ENCODE measurements around the gene LRRC17.
"Not testable (repeated sequence)": the region's sequence is repeated elsewhere in the genome, so short reads cannot be mapped to it uniquely, and the experiment has no call there.

Gene LRRC17

GRCh38 chr7:102943423-102944169 lies 30.8 kb downstream of the LRRC17 start:
- no peak for DNase-seq

DNA sequence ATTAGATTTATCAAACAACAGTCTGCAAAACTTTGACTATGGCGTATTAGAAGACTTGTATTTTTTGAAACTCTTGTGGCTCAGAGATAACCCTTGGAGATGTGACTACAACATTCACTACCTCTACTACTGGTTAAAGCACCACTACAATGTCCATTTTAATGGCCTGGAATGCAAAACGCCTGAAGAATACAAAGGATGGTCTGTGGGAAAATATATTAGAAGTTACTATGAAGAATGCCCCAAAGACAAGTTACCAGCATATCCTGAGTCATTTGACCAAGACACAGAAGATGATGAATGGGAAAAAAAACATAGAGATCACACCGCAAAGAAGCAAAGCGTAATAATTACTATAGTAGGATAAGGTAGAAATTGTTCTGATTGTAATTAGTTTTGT lies 31.4 kb downstream of the LRRC17 start:
- no peak for DNase-seq

- no peak for DNase-seq
These were observed 39.0 kb downstream of the LRRC17 start for GRCh38 chr7:102951839-102952238.

GRCh38 chr7:102953406-102953805 lies 40.6 kb downstream of the LRRC17 start:
- peak in 2 of 4 experiments; percentile 67 to 75 for DNase-seq

- not testable (repeated sequence) for DNase-seq
These were observed 41.6 kb downstream of the LRRC17 start for GRCh38 chr7:102954359-102954758.

DNA sequence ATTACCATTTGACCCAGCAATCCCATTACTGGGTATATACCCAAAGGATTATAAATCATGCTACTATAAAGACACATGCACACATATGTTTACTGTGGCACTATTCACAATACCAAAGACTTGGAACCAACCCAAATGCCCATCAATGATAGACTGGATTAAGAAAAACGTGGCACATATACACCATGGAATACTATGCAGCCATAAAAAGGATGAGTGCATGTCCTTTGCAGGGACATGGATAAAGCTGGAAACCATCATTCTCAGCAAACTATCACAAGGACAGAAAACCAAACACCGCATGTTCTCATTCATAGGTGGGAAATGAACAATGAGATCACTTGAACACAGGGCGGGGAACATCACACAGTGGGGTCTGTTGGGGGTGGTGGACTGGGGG lies 45.2 kb downstream of the LRRC17 start:
- not testable (repeated sequence) for DNase-seq

GRCh38 chr7:102961993-102962392 lies 49.2 kb downstream of the LRRC17 start:
- DNase-seq: not testable (repeated sequence)

DNA sequence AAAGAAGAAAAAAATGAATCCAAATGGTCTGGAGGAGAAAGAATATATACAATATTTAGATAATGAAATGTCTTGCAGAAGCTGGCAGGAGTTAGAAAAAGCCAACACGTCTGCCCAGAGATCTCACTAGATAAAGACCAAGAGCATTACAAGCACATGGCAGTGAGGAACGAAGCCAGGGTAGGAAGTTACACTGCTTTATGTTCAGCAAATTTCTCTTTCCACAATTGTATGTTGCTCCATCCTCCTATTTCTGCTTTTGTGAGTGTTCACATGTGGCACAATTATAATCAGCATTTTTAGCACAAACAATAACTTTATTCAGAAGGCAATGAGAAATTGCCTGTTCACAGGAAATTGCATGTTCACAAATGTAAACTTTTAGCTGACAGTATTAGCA lies 53.7 kb downstream of the LRRC17 start:
- DNase-seq: peak in 3 of 4 experiments; percentile 35 to 67 (median 42)

GRCh38 chr7:102967798-102968197 lies 55.0 kb downstream of the LRRC17 start:
- no peak for DNase-seq

DNA sequence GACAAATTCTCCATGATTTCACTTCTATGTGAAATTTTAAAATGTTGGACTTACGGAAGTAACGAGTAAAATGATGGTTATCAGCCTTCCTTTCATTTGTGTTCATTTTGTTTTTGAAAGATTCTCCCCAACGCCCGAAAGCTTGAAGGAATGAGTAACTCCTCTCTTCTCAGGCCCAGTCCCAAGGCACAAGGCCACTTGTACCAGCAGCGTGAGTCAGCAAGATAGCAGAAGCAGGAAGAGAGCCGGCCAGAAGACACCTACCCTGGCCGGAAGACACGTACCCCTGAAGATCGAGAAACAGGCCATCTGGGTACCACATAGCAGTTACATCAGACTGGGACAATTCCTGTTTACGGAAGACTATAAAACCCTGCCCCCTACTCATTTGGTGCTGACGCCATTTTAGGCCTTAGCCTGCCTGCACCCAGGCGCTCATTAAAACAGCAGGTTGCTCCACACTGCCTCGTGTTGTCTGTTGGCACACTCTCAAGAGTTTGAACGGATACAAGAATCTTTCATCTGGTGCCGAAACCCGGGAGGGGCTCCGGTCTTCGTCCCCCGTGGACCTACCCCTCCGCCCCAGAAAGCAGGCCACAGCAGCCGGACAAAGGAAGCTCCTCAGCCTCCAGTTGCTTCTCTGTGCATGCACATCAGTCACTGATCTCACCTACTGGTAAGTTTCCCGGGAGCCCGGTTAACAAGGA lies 60.4 kb downstream of the LRRC17 start:
- DNase-seq: peak in 2 of 4 experiments; percentile 23 to 33

DNA sequence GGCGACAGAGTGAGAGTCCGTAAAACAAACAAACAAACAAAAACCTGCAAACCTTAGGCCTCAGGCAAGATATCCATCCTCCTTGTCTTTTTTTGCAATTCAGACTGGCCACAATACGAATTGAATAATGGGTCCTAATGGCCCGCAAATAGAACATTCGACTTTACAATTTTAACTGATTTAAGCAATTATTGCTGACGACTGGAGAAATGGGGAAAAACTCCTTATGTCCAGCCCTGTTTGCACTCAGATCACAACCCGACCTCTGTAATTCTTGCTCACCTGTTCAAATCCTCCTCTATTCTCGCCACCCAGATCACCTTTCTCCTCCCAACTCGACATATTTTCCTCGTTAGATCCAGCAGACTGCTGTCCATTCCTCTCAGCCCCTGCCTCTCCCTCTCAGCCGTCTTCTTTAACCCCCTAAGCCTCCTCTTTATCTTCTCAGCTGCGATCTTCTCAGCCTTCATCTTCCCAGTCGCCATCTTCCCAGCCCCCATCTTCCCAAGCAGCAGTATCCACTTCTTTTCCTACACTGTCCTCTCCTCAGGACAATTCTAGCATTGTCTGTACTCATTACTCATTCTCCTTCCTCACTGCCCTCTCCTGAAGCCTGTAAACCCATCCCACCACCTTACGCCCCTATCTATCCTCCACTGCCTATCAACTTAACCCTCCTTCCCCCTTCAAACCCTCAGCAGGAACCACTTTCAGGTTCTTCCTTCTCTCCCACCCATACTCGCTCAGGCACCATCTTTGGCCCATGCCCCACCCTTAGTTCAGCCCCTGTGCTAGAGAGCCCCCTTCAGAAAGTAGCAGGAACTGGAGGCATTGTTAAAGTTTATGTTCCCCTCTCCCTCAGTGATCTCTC lies 61.8 kb downstream of the LRRC17 start:
- DNase-seq: no peak

DNA sequence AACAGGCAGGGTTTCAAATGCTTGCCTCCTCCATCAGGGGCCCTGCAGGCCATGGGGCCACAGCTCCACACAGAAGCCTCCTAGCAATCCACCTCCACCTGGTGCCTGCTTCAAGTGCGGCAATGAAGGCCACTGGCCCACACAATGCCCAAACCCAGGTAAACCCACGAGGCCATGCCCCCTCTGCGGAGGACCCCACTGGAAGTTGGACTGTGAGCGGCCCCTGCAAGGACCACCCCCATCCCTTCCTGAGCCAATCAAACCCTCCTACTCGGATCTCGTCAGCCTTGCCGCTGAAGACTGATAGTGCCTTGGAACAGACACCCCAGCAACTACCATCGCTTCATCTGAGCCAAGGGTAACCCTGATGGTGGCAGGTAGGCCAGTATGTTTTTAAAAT lies 63.1 kb downstream of the LRRC17 start:
- DNase-seq: no peak

DNA sequence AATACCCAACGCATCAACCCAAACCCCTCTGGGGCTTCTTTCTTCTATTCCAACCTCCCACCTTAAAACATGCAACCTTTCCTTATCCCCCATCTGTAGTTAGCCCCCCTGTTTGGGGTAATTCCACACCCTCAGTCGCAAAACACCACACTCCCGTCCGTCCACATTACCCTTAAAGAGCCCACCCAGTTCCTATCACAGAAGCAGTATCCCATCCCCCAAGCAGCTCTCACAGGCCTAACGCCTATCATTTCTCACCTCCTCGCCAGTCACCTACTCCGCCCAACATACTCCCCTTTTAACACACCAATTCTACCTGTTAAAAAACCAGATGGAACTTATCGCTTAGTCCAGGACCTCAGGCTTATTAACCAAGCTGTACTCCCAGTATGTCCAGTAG lies 63.7 kb downstream of the LRRC17 start:
- no peak for DNase-seq

GRCh38 chr7:102977586-102977985 lies 64.8 kb downstream of the LRRC17 start:
- DNase-seq: not testable (repeated sequence)

GRCh38 chr7:102978284-102978683 lies 65.5 kb downstream of the LRRC17 start:
- DNase-seq: peak; percentile 30 to 55 (median 48)

DNA sequence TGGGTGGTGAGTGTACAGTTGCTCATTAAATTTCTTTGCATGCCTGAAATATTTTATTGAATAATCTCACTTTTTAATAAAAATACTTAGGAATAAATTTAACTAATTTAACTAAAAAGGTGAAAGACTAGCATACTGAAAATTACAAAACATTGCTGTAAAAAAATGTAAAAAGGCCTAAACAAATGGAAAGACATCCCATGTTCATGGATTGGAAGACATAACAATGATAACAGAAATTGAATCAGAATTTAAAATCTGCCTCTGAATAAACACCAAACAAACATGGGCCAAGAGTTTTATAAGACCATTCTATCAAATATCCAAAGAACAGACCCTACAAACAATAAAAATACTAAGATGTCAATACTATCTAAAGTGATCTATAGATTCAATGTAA lies 66.9 kb downstream of the LRRC17 start:
- no peak for DNase-seq

DNA sequence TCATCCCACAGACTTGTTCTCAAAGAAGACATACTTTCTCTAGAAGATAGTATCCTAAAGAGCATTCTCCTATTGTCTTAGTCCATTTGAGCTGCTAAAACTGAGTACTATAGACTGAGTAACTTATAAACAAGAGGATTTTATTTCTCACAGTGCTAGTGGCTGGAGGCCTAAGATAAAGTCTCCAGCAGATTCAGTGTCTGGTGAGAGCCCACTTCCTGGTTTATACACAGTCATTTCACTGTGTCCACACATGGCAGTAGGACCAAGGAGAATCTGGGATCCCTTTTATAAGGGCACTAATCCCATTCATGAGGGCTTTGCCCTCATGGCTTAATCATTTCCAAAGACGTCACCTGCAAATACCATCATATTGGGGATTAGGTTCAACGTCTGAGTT lies 68.7 kb downstream of the LRRC17 start:
- no peak for DNase-seq

DNA sequence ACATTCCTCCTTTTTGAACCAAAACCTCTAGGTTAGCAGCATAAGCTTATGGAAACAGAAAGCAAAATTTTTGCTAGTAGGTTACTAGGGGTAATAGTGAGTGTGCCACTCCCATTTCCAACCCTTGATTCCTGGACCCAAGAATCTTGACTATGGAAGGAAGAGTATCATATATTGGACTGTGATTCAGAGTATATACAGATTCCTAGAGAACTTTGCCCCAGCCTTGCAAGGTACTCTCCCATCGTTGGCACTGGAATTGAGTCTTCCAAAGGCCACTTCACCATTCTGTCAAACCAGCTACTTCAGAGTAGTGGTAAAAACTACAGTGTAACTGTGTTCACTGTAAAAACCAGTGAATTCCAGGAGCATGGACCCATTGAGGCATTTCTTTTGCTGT lies 69.4 kb downstream of the LRRC17 start:
- no peak for DNase-seq

DNA sequence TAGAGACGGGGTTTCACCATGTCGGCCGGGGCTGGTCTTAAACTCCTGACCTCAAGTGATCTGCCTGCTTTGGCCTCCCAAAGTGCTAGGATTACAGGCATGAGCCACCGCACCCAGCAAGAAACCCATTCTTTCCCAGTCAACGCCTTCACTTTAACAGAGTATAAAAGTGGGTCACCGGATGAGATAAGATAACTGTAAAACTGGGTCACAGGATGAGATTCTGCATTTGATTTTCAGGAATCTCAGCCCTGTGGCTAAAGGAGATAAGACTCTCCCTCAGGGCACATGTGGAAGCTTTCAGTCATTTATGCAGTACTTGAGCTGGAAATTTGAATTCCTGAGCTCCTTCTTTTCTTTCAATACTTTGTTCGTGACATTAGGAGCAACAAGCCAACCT lies 70.8 kb downstream of the LRRC17 start:
- no peak for DNase-seq

- no peak for DNase-seq
These were observed 72.5 kb downstream of the LRRC17 start for GRCh38 chr7:102985176-102985783.

GRCh38 chr7:102988088-102988487 lies 75.3 kb downstream of the LRRC17 start:
- DNase-seq: no peak
